GM21367 (cell line): ENCODE measurements around the gene MBTD1.
A peak's percentile ranks its signal among the peaks of the same experiment; 100 is the strongest.
"Not testable (repeated sequence)": the region's sequence is repeated elsewhere in the genome, so short reads cannot be mapped to it uniquely, and the experiment has no call there.

ENCODE experiments used
- ATAC-seq: cut with Tn5 transposase; IDR thresholded peaks from one replicate; pipeline ENCODE4 v1.9.1; 2021; ENCODE audit not compliant: unreplicated experiment

MBTD1 gene

DNA sequence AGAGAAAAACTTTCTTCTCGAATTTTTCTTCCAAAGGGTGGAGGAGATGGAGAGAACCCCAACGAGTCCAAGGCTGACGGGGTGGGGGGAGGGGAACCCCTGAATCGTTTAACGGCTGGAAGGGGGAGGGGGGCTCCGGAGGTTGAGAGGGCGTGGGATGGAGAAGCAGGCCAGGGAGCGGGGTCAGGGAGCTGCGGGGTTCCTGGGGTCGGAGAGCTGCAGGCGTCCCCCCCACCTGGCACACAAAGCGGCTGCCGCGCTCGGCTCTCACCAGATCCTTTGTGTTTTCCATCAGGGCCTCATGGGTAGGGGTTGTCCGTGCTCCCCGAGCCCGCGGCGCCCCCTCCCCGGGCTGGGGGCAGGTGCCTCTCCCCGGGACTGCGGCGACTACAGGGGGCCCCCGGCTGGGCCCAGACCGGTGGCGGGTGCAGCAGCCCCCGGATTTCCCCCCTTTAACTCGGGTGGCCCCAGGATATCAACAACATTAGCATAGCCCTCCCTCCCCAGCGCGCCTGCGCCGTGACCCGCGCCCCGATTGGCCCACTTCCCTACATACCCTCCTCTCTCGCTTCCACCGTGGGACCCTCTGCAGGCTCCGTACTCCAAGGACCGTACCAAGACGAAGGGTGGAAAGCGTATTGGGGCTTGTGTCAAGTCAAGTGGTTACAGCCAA is at the start of gene MBTD1:
MBTD1 (minus strand) TSS at position 486 of the 673 bp plus-strand sequence. CDS start 34,888 bp downstream, outside the sequence.
- ATAC-seq, result peak; percentile 75

DNA sequence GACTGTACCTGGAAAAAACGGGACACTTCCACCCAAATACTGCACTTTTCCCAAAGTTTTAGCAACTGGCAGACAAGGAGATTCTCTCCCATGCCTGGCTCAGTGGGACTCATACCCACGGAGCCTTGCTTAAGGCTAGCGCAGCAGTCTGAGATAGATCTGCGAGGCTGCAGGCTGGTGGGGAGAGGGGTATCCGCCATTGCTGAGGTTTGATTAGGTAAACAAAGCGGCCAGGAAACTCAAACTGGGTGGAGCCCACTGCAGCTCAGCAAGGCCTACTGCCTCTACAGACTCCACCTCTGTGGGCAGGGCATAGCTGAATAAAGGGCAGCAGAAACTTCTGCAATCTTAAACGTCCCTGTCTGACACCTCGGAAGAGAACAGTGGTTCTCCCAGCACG is 45.3 kb upstream of the MBTD1 start:
- no peak for ATAC-seq

DNA sequence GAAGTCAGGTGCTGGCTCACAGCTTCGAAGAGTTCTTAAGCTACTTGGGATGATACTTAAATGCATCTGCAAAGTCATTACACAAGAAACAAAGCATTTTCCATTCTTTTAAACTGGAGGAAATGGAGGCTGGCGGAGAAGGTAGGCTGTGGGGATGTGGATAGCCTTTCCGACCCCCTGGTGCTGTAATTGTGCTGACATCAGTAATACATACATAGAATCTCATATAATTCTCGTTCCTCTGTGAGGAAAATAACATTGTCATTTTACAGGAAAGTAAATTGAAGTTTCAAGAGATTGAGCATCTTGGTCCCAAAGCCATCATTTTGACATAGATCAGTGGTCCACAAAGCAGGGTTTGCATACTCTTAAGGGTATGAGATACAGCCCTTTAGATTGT is 40.0 kb upstream of the MBTD1 start:
- no peak for ATAC-seq

DNA sequence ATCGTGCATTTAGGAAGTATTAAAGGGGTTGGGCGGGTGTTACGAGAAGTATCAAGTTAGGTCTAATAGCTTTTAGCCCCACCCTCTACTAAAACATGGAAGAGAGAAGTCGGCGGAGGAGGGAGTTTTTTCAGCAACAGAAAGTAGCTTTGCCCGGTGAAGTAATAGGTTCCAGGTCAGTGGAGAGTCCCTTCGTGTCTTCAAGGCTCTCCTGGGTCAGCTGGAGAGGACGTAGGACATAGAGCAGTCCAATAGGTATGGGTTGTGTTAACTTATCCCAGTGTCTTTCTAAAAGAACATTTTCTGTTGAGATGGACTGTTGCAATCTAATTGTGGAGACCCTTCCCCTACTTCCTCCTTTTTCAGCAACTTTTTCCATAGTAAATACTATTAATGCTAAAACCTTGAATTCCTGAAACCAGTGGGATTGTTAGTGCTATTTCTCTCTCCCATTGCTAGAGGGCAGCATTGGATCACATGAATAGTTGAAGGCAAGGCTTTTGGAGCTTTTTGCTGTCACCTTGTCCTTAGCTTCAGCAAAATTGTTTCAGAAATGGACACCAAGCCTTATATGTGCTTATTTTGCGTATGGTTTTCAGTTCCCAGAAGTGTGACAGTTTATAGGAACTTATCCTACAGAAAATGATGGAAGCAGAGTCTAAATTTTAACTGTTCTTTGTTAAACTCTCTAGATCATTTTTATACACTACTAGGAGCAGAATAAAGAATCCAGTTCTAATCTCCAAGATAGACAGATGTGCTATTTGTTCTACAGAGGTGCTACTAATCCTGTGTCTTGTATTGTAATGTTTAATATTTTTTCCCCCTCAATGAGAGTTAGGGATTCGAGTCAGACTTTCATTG is 38.9 kb upstream of the MBTD1 start:
- ATAC-seq, result no peak

DNA sequence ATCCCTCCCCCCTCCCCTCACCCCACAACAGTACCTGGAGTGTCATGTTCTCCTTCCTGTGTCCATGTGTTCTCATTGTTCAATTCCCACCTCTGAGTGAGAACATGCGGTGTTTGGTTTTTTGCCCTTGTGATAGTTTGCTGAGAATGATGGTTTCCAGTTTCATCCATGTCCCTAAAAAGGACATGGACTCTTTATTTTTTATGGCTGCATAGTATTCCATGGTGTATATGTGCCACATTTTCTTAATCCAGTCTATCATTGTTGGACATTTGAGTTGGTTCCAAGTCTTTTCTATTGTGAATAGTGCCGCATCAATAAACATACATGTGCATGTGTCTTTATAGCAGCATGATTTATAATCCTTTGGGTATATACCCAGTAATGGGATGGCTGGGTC is 34.5 kb upstream of the MBTD1 start:
- ATAC-seq, result not testable (repeated sequence)

DNA sequence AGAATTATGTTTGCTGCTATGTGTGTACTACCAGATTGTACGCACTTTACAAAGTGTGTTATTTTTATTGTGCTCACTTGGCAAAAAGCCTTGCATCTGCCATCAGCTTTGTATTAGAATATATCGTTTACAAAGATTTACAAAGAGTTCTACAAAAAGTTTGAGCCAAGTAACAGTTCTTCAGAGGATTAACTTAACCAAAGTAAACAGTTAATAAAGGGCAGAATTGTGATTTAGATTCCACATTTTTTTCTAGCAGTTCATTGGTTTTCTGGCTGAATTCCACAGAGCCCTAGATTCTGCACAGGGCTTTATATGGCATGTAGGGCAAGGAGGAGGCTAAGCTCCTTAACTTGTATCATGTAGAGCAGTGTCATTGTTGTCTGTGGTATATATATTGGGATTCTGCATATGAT is 29.9 kb upstream of the MBTD1 start:
- no peak for ATAC-seq

DNA sequence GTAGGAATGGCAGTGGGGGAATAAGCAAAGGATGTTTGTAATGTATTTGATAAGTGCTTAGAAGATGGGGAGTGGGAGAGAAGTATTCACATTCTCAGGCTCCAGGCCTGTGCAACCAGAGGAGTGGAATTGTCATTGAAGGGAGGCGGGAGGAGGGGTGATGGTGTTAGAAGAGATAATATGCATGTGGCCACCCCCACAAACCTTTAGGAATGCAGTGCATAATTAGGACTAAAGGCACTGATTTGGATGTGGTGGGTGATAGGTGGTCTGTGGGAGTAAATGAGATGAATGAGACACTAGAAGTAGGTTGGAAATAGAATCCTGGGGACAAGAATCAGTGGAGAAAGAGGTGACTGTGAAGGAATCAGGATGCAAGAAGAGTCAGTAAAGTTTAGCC is 27.6 kb upstream of the MBTD1 start:
- no peak for ATAC-seq

DNA sequence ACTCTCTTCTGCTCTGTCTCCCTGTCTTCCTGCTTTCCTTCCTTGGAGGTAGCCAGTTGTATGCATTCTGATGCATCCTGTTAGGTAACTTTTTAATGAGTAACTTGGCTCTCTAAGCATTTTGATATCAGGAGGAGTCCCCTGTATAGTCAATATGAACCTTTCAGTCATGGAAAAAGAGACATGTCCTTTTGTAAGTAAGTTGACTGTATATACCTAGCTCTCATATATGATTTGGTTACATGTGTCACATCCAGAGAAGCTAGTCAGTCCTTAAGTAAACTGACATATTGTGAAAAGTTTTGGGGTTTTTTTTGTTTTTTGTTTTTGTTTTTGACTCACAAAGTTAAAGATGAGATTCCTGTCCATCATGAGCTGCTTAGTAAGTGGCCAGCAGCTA is 19.3 kb upstream of the MBTD1 start:
- ATAC-seq, result no peak

DNA sequence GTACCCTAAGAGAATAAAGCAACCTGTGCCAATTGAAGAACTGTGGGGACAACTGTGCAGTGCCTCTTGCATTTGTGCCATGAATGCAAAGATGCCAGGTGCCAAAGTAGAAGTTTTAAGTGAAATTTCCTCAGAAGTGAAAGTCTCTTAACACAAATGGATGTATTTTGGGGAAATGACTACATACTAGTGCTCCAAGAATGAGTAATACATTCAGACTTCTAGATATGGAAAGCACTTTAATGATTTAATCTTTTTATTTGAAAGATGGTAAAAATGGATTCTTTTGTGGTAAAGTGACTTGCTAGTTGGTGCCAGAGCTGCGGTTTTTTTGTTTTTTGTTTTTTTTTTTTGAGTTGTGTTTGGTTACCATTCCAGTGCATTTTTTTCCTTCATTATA is 15.5 kb upstream of the MBTD1 start:
- ATAC-seq, result no peak

DNA sequence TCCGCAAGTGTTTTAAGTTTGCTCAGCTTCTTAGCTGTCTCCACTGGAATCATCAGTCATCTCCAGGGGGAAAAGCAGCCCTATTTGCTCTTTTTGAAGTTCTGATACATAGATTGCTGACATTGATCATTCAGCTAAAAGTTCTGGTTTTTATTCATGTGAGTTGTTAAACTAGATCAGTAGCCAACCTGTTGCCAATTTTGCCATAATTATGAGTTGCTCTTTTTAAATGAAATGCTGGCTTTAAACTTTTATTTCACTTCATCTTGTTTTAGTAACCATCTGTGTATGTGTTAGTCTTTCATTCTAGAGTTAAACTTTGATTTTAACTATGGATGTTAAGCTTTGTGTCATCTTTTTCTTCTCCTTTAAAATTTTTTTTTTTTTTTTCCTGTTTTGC is 13.0 kb upstream of the MBTD1 start:
- ATAC-seq, result no peak

DNA sequence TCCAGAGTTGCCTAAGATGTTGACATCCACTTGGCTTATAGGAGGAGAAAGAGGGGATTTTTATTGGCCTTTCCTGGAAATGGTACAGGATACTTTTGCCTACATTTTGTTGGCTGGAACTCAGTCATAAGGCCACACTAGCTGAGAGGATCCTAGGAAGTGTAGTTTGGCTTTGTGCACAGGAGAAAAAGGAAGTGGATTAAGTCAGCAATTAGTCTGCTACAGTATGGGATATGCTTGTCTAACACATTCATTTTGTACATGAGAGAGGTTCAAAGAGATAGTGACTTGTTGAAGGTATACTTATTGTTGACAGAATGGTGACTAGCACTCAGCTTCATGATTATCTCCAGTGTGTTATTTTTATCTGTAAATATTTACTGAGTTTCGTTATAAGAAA is 10.8 kb upstream of the MBTD1 start:
- no peak for ATAC-seq

DNA sequence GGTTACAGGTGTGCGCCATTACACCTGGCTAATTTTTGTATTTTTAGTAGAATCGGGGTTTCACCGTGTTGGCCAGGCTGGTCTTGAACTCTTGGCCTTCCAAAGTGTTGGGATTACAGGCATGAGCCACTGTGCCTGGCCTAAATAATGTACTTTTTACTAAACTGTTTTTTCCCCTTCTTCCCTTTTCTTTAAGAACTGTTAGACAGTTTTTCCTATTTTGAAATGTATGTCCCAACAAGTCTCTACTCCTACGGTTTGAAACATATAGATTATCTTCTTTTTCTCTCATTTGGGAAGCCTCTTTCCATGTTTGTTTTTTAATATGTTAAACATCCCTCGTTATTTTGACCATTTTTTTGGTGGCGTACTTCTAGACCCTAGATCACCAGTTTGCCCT is 10.1 kb upstream of the MBTD1 start:
- ATAC-seq, result no peak

DNA sequence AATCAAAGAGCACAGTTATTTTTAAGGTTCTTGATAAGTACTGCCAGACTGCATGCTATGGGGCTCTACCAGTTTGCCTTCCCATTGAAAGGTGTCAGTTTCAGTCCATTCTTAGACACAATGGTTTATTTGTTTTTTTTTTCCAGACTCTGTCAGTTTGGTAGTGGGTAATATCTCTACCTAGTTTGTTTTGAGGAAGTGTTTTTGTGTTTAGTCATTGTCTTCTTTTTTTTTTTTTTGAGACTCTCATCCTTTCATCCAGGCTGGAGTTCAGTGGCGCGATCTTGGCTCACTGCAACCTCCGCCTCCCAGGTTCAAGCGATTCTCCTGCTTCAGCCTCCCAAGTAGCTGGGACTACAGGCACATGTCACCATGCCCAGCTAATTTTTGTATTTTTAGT is 4.6 kb upstream of the MBTD1 start:
- not testable (repeated sequence) for ATAC-seq

DNA sequence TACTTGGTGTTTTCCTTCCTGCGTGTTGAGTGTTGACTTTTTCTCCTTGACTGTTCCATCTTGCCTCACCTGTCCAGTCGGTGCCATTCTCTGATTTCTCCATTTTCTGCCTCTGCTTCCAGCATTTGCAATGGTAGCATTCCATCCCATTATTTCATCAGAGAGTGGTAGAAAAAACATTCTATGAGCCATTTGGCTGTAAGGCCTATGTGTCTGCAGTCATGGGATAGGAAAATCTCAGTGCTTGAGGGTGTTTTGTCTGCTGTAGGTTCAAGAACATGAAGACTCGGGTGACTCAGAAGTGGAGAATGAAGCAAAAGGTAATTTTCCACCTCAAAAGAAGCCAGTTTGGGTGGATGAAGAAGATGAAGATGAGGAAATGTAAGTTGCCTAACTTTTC is 3.2 kb upstream of the MBTD1 start:
- no peak for ATAC-seq

DNA sequence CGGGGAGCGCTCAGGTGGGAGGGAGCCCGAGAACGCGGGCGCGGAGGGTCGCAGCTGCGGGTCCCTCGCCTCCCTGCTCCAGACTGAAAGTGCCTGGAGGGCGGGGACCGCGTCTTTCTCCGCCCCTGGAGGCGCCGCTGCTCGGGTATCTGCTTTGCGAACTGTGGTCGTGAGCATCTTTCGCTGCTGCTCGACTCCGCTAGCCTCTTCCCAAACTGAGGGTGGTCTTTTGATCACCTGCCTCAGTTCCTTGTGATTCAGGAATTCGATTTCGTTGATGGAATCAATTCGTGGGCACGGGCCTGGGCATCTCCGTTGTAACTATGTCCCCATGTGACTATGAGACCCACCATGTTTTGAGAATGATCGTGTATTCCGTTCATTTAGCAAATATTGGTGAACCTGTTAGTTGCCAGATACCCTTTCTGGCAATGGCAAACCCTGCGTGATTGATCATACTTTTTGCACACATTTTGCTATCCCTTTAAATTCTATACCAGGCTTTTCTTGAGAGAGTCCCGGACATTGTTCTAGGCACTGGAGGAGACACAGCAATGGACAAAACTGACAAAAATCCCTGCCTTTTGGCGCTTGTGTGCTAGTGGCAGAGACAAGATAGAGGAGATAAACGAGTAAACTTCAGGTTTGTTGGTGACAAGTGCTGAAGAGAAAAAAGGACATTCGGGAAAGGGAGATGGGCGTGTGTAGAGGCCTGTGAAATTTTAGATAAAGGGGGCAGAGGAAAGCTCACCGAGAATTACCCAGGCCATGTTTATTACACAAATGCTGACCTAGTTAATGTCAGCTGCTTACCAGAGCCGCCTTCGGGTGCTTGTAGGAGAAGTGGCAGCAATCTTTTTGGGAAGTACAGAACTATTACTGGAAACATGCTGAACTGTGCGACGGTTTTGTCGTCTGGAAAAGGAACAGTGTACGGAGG is 1.4 kb upstream of the MBTD1 start:
- ATAC-seq, result no peak

DNA sequence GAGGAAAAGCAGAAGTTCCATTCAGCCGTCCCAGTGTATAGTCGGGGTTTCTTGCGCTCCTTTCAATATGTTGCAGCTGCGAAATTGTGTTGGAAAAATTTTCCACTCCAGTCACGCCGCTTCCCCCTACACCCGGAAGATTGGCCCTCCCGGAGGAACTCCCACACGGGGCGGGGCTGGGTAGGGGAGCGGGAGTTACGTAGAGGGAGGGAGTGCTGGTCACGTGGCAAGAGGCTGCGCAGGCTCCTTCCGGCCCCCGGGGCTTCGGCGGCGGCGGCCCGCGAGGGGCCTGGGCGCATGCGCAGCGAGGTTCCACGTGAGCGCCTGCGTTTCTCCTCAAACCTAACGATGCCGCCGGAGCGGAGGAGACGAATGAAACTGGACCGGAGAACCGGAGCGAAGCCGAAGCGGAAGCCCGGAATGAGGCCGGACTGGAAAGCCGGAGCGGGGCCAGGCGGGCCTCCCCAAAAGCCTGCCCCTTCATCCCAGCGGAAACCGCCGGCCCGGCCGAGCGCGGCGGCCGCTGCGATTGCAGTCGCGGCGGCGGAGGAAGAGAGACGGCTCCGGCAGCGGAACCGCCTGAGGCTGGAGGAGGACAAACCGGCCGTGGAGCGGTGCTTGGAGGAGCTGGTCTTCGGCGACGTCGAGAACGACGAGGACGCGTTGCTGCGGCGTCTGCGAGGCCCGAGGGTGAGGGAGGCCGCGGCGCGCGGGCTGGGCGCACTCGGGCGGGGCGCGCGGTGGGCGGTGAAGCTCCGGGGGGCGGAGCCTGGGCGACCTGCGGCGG is 581 bp upstream of the MBTD1 start, which contains the start of gene UTP18:
UTP18 (plus strand) TSS at position 310 of the 787 bp plus-strand sequence; CDS start at position 349, 39 bp downstream.
- peak; percentile 53 for ATAC-seq

DNA sequence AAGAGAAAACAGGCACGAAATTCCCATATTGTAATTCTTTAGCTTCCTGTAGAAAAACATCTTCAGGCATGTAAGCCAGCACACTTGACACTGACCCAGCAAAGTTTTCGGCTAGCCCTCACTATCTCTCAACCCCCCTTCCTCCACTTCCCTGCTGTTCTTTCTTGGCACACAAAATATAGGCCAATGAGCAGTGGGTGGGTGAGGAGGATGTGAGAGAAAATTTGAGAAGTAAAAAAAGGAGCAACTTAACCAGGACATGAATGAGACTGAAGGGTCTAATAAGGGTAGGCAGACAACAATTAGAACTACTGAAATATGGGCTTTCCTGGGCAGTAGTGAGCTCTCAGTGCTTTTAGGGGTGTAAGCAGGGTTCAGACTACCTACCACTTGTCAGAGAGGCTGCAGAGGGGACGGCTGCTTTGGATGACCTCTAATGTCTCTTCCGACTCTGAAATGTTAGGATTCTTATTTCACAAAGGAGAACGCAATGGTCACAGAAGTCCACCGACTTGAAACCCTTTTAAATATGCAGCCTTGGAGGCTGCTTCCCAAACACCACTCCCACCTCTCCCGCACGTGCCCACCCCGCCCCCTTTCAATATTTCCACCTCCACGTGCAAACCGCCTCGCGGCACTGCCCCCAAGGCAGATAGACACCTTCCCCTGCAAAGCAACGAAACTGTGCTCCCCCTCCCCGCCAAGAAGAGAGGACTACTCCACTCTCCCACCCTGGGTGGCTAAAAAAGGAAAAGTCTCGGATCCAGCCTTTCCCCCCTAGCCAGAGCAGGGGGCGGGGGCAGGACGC is 889 bp downstream of the MBTD1 start:
- ATAC-seq, result no peak

DNA sequence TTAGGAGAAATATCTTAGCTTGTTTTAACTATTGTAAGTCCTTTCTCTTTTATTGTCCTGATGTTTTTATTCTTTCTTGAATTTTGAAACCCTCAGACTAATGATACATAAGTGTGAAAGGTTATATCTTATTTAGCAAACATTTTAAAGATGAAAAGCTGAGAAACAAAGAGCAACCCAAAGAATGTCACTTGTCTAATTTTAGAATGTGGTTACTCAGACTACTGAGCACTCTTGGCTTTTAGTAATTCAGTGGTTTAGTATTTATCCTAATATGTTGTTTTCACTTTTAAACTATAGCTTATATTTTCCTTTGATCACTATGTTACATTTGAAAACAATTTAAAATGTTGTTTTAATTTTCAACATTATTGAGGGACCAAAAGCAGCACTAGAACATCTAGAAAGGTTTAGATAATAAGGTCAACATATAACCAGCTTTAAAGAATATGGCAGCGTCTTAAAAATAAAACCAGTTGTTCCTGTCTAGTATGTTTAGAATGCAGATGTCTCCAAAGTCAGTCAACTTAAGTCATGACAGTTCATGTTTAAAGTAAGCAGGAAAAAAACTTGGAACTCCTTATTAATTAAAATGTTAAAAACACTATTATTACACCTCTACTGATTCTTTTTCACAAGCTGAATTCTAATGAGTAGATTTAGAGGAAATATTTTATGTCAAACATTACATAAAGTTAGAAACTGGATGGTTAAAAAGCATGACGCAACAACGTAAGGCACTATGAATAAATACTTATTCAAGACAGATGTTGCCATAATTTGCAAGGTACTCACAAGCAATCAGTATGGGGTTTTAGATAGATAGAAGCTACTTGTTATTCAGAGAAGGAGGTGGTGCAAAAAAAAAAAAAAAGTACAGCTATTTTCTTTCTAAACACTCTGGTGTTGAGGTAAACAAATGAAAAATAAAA is 2.4 kb downstream of the MBTD1 start:
- ATAC-seq, result no peak
